B cell (primary cell): ENCODE data around the gene DNM2.

Experiments
- EZH2 ChIP-seq: IDR thresholded peaks from 2 replicates; pipeline ENCODE4 v1.6.1; 2012; ENCODE audit warnings: borderline replicate concordance, low read depth, mild to moderate bottlenecking, moderate library complexity, low read length; ENCODE audit not compliant: insufficient read depth, poor library complexity, severe bottlenecking
- TF ChIP-seq, protein P1 (sequence below): fragments of 200-600 bp; IDR thresholded peaks from one replicate; pipeline ENCODE4 v1.8.0; 2022; ENCODE audit warnings: antibody characterized with exemption, mild to moderate bottlenecking

DNA sequence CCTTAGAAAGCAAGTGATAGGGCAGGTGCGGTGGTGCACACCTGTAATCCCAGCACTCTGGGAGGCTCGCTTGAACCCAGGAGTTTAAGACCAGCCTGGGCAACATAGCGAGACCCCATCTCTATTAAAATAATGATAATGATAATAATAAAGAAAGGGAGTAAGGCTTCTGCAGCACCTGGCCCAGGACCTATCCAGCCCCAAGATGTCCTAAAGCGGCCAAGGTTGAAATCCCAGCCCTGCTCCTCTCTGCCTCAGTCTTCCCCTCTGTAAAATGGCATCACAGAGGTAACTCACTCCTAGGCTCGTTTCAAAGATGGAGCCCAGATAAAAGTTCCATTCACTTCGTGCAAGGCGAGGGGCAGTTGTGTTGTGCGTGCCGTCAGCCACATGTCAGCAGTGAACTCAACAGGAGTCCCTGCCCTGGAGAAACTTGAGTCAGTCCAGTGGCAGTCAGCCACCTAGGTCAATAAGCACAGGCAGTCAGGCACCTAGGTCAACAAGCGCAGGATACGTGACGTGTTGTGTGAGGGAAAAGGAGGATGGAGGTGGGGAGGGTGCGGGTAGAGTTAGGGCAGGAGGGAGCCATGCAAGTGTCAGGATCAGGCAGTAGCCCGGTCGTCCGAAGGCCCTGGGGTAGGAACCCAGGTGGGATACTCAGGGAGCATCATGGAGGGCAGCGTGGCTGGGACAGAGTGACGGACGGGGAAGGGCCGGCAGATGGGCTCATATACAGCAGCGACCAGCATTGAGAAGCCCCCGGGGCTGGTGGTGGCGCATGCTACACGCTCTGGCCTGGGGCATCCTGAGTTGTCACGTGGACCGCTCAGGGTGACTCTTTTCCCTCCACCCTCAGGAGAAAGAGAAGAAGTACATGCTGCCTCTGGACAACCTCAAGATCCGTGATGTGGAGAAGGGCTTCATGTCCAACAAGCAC lies 101.5 kb downstream of the DNM2 start:
- no peak for TF ChIP-seq EZH2
- TF ChIP-seq, protein P1, sequence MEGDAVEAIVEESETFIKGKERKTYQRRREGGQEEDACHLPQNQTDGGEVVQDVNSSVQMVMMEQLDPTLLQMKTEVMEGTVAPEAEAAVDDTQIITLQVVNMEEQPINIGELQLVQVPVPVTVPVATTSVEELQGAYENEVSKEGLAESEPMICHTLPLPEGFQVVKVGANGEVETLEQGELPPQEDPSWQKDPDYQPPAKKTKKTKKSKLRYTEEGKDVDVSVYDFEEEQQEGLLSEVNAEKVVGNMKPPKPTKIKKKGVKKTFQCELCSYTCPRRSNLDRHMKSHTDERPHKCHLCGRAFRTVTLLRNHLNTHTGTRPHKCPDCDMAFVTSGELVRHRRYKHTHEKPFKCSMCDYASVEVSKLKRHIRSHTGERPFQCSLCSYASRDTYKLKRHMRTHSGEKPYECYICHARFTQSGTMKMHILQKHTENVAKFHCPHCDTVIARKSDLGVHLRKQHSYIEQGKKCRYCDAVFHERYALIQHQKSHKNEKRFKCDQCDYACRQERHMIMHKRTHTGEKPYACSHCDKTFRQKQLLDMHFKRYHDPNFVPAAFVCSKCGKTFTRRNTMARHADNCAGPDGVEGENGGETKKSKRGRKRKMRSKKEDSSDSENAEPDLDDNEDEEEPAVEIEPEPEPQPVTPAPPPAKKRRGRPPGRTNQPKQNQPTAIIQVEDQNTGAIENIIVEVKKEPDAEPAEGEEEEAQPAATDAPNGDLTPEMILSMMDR = no peak
